GM12801 (cell line): Measurements from ENCODE around the gene MMP15.

Experiments
- TF ChIP-seq, protein P1 (sequence below): IDR thresholded peaks from one replicate; pipeline ENCODE4 v1.5.1; 2011; ENCODE audit warnings: control low read depth; ENCODE audit not compliant: insufficient read length; ENCODE audit errors: extremely low read depth

Gene MMP15

GRCh38 chr16:58047557-58048348, 22.2 kb downstream of the MMP15 start:
- TF ChIP-seq, protein P1, sequence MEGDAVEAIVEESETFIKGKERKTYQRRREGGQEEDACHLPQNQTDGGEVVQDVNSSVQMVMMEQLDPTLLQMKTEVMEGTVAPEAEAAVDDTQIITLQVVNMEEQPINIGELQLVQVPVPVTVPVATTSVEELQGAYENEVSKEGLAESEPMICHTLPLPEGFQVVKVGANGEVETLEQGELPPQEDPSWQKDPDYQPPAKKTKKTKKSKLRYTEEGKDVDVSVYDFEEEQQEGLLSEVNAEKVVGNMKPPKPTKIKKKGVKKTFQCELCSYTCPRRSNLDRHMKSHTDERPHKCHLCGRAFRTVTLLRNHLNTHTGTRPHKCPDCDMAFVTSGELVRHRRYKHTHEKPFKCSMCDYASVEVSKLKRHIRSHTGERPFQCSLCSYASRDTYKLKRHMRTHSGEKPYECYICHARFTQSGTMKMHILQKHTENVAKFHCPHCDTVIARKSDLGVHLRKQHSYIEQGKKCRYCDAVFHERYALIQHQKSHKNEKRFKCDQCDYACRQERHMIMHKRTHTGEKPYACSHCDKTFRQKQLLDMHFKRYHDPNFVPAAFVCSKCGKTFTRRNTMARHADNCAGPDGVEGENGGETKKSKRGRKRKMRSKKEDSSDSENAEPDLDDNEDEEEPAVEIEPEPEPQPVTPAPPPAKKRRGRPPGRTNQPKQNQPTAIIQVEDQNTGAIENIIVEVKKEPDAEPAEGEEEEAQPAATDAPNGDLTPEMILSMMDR, result no peak

- TF ChIP-seq, protein P1, result no peak
Measured at GRCh38 chr16:58048494-58049231, 23.1 kb downstream of the MMP15 start.

DNA sequence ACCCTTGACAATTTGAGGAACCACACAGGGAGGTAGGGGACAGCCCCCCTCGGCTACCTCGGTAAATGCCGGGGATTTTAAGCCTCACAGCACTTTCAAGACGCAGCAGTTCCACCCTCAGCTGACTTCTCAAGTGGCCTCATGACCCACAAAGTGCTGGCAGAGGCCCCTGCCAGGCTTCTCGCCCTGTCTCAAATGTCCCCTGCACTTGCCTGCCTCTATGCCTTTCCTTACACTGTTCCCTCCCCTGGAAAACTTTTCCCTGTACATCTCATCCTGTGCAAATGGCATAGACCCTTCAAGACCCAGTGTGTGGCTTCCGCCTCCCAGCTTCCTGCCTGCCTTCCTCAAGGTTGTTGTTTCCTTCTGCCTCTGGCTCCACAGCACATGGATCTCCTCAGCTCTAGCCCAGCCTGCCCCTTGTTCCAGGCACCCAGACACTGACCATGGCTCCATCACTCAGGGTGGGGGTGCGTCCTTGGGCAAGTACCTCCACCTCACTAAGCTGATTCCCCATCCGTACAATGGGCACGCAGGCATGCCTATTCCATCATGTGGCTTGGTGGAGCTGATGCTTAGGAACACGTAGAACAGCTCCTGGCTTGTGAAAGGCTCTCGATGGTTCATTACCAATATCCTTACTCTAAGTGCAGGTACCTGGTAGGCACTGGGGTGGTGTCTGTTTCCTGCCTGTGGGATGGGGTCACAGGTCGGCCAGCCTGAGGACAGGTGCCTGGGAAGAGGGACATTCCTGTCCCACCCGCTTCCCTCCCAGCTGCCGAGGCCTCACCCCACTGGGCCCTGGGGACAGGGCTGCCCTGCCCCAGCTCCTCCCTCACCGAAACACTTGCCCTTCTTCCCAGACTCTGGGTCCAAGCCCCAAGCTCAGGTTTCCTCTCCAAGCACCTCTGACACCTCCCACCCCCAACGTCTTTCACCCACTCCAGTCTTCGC, 24.0 kb downstream of the MMP15 start:
- TF ChIP-seq, protein P1, result no peak

GRCh38 chr16:58051296-58051695, 25.7 kb downstream of the MMP15 start:
- TF ChIP-seq, protein P1, result no peak

GRCh38 chr16:58051821-58052603, 26.5 kb downstream of the MMP15 start:
- TF ChIP-seq, protein P1, result no peak

- TF ChIP-seq, protein P1, result no peak
Measured at GRCh38 chr16:58053682-58054005, 28.1 kb downstream of the MMP15 start.
